GM18519 (cell line): ENCODE data around the gene GGTA1.
"Not testable (repeated sequence)": the region's sequence is repeated elsewhere in the genome, so short reads cannot be mapped to it uniquely, and the experiment has no call there.

Experiments
- ATAC-seq: cut with Tn5 transposase; IDR thresholded peaks from one replicate; pipeline ENCODE4 v1.9.1; 2021; ENCODE audit warnings: mild to moderate bottlenecking, moderate library complexity; ENCODE audit not compliant: unreplicated experiment, low FRiP score

GGTA1 gene

DNA sequence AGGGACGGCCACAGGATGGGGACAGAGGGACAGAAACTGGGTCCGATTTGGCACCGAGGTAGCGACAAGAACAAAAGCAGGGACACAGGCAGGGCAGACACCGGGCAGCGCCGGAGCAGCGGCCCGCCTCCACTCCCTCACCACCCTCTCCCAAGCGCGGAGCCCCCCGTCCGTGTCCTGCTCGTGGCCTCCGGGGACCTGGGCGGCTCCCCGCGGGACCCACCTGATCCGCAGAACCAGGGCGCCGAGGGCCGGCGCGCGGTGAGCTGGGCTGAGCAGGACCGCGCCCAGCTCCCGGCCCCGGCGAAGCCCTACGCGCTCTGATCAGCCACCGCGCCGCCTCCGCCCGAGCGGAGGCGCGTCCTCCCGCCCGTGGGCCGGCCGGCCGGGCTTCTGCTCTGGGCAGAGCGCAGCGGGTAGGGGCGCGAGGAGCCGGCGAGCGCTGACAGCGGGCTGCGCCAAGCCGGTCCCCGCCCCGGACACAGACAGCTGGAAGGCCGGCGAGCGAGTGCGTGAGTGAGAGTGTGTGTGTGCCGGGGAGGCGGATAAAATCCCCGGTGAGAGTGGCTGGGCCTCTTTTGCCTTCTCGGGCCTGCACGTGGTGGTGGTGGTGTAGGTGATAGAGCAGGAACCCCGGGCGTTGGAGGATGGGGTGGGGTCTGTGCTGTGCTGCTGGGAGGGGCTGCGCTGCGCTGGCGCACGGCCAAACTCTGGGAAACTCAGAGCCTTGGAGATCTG lies at the start of gene GGTA1:
Gene GGTA1 (minus strand): TSS at position 418 of the 738 bp plus-strand sequence. CDS start 31,922 bp downstream, outside the sequence.
- no peak for ATAC-seq

DNA sequence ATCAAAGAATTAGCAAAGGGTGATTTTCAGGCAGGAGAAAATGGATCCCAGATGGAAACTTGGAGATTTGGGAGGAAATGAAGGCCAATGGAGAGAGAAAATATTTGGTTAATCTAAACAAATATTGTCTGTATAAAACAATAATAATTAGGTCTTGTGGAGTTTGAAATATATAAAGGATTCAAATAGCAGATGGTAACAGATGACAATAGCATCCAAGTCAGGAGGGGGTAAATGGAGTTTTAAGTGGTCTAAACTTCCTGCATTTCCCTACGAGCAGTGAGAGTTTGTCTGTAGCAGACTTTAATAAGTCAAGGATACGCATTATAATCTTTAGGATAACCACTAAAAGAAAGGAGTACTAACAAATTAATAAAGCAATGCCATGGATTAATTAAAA lies 49.0 kb upstream of the GGTA1 start:
- ATAC-seq, result no peak

DNA sequence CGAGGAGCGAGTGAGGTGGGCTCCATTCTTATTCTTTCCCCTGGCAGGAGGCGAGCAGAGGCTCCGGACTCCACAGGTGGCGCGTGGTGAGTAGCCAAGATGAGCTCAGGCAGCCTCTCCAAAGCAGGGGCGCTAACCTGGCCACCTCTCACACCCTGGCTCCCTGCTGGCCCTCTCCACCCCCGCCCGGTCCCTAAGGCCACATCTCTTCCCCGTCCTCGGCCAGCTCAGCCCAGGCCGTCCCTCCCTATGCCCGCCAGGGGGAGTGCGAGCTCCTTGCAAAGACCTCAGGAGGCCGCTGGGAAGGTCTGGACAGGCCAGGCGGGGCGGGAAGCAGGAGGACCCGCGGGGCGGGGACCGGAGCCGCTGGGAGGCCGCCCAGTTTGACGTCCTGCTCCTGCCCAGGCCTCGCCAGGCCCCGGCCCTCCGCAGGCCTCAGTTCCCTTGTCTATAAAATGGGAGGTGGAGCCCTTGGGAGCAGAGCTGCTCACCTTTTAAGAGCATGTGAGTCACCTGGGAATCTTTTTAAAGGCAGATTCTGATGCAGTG lies 46.3 kb upstream of the GGTA1 start:
- ATAC-seq, result no peak

DNA sequence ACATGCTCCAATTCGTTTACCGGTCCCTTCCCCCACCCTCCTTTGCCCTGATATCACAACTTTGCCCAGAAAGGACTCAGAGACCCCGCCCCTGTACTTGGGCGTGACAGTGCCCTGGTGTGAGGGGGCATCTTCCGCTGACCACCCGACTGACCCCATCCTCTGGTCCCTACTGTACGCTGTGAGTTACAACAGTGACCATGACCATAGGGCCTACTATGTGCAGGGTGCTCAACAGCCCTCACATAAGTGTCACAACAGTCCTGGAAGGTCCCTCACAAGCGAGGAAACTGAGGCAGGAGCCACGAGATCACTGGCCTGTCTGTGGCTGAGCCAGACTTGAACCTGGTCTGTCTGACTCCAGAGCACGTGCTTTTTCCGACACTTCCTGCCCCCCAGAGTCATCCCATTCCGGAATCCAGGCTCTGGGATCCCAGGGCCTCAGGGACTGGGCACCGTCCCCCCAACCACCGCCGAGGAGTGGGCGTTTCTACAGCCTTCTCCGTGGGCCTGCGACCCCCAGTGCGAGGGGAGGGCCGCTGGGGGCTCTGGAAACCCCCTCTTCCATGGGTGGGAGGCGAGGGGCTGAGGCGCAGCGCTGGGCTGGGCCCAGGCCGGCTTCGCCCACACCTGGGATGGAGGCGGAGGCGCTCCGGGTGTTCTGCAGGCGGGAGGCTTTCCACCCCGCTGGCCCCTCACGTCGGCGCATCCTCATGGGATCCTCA lies 45.7 kb upstream of the GGTA1 start:
- no peak for ATAC-seq

DNA sequence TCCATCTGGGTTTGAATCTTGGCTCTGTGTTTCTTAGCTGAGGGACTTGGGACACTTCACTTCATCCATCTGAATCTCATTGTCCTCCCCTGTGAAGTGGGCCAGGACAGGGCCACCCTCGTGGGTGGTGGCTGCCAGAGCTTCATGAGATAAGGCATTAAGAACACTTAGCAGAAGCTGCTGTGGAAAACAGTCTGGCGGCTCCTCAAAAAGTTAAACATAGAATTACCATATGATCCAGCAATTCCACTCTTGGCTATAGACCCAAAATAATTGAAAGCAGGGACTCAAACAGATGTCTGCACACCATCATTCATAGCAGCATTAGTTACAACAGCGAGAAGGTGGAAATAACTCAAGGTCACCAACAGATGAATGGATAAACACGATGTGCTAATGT lies 42.4 kb upstream of the GGTA1 start:
- no peak for ATAC-seq

DNA sequence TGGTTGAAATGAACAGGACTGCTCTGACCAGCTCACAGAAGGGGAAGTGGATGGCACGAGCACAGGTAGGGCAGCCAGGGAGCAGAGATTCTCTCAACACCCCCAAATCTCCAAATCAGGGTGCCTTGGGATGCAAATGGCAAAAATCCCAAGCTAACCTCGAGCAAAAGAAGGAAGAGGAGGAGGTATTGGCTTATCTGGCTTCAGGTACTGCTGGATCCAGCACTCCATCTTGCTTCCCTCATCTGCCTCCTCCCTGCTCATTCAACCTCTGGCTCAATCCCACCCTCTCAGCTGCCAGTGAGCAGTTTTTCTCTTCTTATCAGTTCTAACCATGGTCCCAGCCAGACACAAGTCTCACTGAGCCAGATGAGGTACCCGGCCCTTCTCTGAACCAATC lies 41.6 kb upstream of the GGTA1 start:
- no peak for ATAC-seq

DNA sequence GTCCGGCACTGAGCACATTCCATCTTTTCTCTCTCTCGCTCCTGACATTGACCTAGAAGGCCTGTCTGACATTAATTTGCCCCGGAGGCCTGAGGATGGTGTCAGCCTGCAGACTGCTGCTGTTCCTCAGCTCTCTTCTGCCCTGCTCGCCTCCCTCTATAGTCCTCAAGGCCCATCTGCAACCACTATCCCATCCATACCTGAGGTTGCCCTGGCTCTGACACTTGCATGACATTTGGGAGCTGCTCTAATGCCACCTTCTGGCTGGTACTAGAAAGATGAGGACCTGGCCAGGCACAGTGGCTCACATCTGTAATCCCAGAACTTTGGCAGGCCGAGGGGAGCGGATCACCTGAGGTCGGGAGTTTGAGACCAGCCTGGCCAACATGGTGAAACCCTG lies 38.6 kb upstream of the GGTA1 start:
- no peak for ATAC-seq

DNA sequence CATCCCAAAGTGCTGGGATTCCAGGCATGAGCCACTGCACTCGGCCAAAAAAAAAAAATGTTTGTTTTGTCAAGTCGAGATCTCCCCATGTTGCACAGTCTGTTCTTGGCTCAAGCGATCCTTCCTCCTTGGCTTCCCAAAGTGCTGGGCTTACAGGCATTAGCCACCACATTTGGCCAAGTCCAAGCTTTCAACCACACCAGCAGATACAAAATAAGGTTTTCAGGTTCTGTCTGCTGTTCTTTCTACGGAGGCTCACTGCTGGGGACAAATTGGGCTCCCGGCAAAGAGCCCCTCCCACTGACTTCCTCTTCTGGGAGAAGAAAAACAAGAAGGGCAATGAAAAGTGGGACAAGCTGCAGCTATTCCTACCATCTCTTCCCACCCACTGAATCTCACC lies 37.6 kb upstream of the GGTA1 start:
- ATAC-seq, result no peak

DNA sequence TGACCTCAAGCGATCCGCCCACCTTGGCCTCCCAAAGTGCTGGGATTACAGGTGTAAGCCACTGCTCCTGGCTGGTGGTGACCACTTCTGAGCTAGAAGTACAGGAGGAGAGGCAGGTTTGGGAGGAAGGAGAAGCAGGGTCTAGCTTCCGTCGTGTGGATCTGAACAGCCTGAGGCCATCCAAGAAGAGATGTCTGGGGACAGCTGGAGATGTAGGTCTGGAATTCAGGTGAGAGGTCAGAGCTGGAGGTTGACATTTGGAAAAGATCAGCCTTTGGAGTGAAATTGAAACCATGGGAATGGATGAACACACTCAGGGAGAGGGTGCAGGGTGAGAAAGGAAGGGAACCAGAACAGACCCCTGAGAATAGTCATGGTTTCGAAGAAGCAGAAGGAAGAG lies 33.2 kb upstream of the GGTA1 start:
- no peak for ATAC-seq

DNA sequence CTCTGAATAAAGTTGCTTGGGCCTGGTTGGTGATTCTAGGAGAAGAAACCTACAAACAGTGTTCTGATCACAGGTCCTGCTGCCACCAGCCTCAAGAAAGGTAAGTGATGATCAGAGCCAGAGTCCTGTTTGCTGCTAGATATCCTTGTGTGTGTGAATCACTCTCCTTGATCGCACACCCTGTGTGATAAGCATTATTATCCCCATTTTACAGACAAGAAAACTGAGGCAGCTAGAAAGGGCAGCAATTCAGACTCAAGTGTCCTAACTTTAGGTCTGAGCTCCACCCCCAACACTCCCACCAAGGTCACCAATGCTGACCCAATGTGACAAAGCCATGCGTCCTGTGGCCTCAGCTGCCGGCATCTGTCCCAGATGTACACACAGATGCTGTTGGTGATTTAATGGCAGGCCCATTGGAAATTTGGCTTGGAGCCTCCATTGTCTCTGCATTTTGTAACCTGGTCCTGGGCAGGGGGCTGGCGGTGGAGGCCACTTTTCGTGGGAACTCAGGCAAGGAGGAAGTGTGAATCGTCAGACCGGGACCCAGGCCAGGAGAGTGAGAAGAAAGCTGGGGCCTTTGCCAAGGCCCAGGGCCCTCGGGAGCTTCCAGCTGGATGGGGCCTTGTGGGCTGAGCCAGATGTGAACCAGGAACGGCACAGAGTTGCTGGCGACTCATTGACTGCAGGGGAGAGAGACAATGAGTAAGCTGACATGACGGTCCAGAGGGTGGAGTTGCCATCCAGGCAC lies 29.8 kb upstream of the GGTA1 start:
- ATAC-seq, result no peak

DNA sequence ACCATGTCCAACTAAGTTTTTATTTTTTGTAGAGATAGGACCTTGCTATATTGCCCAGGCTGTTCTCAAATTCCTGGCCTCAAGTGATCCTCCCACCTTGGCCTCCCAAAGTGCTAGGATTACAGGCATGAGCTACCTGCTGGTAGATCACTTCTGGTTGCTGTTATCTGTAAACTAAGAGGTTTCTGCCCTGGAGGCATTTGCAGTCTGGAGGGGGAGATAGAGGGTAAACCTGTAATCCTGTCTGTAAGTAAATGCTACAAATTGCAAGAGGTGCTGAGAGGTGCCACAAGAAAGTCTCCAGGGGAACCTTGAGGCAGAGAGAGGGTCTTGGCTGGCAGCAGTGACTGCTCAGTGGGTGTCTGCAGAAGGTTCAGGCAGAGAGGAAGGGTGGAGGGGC lies 29.0 kb upstream of the GGTA1 start:
- no peak for ATAC-seq

DNA sequence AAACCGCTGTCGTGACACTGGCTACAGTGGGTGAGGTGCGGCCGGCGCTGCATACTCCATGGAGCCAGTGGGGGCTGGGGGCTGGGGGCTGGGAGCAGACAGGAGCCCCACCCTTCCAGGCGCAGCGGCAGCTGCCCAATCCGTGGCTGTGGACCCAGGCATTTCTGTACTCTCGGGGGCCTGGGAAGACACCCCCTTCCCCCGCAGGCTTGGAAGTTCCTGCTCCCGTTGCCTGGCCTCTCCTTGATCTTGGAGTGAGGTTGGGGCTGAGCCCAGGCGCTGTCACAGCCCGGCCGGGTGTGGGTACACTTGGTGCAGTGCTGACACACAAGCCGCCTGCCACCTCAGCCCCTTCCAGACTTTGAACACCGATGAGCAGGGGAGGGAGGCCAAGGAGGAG lies 27.7 kb upstream of the GGTA1 start:
- no peak for ATAC-seq

DNA sequence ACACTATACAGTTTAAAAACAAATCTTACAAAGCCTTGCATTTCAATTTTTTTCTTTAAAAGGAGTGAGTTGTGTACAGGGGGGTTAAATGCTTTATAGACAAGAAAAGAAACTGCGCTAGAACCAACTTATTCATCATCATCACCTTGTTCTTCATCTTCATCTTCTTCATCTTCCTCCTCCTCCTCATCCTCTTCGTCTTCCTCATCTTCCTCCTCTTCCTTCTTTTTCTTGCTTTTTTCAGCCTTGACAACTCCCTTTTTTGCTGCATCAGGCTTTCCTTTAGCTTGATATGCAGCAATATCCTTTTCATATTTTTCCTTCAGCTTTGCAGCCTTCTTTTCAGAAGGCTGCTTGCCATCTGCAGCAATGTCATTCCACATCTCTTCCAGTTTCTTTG lies 20.0 kb upstream of the GGTA1 start:
- not testable (repeated sequence) for ATAC-seq

DNA sequence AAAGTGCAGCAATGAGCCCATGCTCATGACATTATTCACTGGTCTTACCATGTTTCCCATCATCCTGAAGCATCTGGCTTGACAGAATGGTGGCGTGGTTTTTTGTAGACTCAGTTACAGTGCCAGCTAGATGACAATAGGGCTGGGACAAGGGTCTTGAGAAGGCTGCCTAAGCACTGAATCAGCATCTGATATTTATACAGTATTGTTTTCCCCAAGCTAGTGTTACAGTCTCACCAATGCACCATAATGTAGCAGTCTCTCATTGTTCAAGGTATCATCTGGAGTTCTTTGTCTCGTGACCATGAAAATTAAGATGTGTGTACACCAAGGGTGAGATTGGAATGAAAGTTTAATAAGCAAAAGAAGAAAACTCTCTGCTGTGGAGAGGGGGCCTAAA lies 19.0 kb upstream of the GGTA1 start:
- no peak for ATAC-seq

DNA sequence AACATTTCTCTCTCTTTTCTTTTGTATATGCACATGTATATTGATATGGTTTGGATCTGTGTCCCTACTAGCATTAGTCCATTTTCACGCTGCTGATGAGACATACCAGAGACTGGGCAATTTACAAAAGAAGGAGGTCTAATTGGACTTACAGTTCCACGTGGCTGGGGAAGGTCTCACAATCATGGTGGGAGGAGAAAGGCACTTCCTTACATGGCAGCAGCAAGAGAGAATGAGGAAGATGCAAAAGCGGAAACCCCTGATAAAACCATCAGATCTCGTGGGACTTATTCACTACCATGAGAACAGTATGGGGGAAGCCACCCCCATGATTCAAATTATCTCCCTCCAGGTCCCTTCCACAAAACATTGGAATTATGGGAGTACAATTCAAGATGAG lies 13.5 kb upstream of the GGTA1 start:
- not testable (repeated sequence) for ATAC-seq

DNA sequence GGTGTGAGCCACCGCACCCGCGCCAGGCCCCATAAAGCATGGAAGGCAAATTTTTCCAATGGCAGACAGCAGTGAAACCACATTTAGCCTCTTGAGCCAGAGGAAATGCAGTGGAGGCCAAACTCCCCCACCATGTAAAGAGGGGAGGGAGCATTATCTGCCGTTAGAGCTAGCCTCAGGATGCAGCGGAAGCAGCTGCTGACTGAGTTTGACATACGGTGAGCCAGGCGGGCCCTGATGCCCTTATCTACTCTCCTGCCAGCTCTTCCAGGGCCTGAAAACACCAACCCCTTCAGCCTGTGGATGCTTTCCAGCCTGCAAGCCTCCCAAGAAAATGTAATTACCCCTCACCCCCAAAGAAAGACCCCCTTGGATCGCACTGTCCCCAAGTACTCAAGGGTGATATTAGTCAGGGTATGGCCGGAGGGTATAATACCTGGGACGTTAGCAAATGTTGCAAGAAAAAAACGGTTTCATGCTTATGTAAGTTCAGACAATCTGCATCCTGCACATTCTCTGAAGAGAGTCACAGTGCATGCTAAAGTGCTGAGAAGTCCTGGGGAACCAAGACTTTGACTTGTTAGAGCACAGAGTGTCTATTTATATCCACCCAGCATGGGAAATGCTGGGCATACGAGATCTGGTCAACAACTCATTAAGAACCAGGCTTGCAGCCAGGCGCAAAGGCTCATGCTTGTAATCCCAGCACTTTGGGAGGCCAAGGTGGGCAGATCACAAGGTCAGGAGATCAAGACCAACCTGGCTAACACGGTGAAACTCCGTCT lies 11.3 kb upstream of the GGTA1 start:
- ATAC-seq, result no peak

DNA sequence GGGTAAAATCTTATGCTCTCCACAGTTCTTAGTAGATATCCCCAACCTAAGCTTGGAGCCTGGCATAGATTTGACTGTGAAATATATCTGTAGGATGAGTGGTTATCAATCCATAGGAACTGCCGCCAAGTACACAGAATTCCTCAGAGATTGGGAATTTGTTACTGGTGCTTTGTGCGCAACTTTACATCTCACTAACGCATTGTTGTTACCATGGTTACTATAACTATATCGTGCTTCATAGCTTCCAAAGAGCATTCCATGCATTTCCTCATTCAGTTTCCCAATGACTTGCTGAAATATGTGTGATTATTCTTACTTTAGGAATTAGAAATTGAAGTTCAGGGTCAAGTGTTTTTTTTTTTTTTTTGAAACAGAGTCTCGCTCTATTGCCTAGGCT lies 9.5 kb upstream of the GGTA1 start:
- ATAC-seq, result no peak

DNA sequence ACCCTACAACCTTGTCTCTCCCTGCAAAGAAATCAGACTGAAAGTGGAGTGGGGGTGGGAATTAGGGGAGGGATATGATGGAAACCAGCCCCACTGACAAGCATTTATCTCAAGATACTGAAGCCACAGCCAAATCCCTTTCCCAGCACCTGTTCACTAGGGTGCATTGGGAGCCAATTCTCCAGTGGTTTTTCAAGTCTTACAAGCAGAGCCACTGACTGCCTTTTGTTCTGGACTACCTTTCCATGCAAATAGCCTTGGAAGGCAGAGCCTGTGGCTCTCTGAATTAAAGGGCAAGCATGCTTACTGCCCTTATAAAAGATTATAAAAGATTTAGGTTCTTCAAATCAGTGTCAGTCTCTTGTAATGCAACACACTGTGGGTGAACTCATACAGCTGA lies 8.8 kb upstream of the GGTA1 start:
- no peak for ATAC-seq

DNA sequence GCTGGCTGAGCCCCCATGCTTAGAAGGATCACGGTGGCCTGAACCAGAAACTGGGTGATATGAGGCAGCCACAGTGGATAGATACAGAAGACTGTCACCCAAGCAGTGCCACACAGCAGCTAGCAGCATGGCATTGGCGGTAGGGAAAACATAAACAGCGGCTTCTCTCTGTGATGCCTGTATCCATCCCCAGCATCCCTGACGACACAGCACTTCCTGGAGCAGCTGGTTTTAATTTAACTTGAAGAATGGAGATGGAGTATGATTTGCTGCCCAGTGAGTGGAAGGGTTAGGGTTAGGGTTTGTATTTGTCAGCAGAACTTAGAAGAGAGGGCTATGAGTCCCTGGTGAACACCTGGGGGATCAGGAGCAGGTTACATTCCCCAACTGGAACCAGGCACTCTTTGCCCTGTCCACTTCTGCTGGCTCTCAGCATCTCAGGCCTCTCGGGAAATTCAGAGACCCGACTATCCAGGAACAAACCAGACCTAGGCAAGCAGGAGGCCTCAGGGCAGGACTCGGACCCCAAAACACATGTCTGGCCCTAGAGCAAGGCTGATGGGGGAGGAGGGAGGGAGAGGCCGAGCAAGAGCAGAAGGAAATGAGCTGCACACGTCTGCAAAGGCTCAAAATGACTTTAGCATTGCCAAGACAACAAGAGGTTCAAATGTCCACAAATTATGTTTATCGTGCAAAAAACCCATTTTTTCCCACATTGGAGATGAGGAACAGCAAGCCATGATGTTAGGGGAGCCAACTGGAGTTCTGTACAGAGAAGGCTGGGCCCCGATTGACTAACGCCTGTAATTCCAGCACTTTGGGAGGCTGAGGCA lies 6.5 kb upstream of the GGTA1 start:
- no peak for ATAC-seq

DNA sequence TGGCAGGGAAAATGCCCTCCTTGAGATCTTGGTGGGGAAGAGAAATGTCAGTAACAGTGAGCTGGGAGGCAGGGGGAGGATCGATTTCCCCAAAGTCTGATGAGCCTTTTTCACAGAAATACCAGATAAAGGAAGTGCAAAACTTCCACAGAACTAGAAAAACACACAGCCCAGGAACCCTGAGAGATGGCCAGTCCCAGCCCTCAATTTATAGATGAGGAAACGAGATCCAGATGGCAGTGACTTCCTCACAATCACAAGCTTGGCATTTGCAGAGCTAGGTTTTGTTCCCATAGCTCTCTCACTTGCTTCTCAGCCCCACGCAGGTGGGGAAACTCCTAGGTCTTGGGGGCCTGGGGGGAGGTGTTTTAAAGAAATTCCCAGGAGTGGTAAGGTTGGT lies 3.8 kb upstream of the GGTA1 start:
- no peak for ATAC-seq
